Epidermal melanocyte (primary cell): Measurements from ENCODE around the gene ADNP2.

Experiments
- DNase-seq: peaks from one replicate; pipeline ENCODE4 v3.0.0; 2011; ENCODE audit warnings: low spot score; ENCODE audit not compliant: insufficient read length

ADNP2 gene

DNA sequence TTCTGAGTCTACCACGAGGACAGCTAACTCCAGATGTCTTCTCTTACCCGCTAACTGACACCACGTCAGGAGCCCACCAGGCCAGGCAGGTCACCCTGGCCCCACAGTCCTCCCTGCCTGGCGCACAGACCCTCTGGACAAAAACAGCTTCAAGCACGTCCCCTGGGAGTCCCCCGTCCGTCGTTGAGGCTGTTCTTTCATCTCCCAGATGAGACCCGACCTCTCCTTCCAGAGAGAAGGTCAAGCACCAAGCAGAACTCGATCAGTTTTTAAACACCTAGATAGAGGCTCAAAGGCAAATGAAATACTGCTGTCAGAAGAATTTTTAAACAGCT is 80.4 kb downstream of the ADNP2 start:
- DNase-seq, result no peak
